H1 (cell line): ENCODE data around the gene CHD2. TPM values are rescaled to one million over a fixed set of nuclear protein-coding genes. Genes with fewer than 3 reads are reported as not detected.

ENCODE experiments used
- CEBPB ChIP-seq: IDR thresholded peaks from 2 replicates; pipeline ENCODE4 v1.6.1; 2012; ENCODE audit warnings: low read depth, low read length
- EGR1 ChIP-seq: IDR thresholded peaks from 2 replicates; pipeline ENCODE4 v1.6.1; 2011; ENCODE audit warnings: low read depth, low read length, borderline replicate concordance
- KDM4A ChIP-seq: IDR thresholded peaks from one replicate; pipeline ENCODE4 v1.7.1; 2012; ENCODE audit warnings: low read depth, mild to moderate bottlenecking, moderate library complexity, low read length, inconsistent platforms; ENCODE audit not compliant: severe bottlenecking
- POLR2A ChIP-seq, 2 experiments: IDR thresholded peaks; 1 replicate in 1 of 2; 2 replicates in 1 of 2; pipeline ENCODE4 v1.6.1; 2011; ENCODE audit warnings: low read depth in 2 of 2, low read length in 2 of 2, mild to moderate bottlenecking in 2 of 2; ENCODE audit errors: control extremely low read depth in 1 of 2
- POU5F1 ChIP-seq: IDR thresholded peaks from 2 replicates; pipeline ENCODE4 v1.6.1; 2011; ENCODE audit warnings: low read depth, mild to moderate bottlenecking, low read length, moderate library complexity
- SAP30 ChIP-seq: fragments of 300-600 bp; sonication (generic); IDR thresholded peaks from 2 replicates; pipeline ENCODE4 v1.7.1; 2012; ENCODE audit warnings: low read length, moderate library complexity, mild to moderate bottlenecking, inconsistent platforms; ENCODE audit not compliant: insufficient read depth, insufficient replicate concordance
- ZNF274 ChIP-seq: IDR thresholded peaks from 2 replicates; pipeline ENCODE4 v1.7.0; 2012; ENCODE audit warnings: low read length, borderline replicate concordance; ENCODE audit errors: extremely low read depth
- polyA plus RNA-seq, 7 experiments: library from polyadenylated mRNA; depleted of rRNA in 3 of 7; stranded (reverse) in 5 of 7; unstranded in 2 of 7; fragments of >200 nt in 5 of 7; fragments of 200-250 nt in 2 of 7; gene quantifications; 1 replicate in 5 of 7; 2 replicates in 1 of 7; 4 replicates in 1 of 7; pipeline versions ENCODE4 v1.2.1 to v1.2.3, GENCODE V29; 2011 to 2013; ENCODE audit warnings: missing spikeins in 2 of 7, mixed read lengths in 2 of 7
- total RNA-seq: library from RNA; stranded (reverse); fragmentation: NEBNext Ultra II Directional; extraction: Animal tissue kit (Norgen Biotek cat#: 25700); gene quantifications from 2 replicates; pipeline ENCODE4 v1.2.1, GENCODE V29; 2021

Gene CHD2
- total and polyA plus RNA-seq, 2 of the 8 experiments (the other 6 are each of a cell fraction or from before 2014, with no cell fraction given), result 28.8 to 70.0 TPM

GRCh38 chr15:93020976-93021772 is 121.0 kb downstream of the CHD2 start (continued):
- TF ChIP-seq EGR1 (no peak), CEBPB (no peak), KDM4A (no peak), ZNF274 (no peak), SAP30 (no peak), POU5F1 (no peak), POLR2A (IDR thresholded peaks at IDR 0.05; ENCODE audit: control extremely low read depth in 1 of 2, low read depth in 2 of 2, low read length in 2 of 2) (no peak)
- TF ChIP-seq, all 59 proteins: peak for 0
